K562 (cell line): ENCODE results near the gene PNPLA2. TPM values are rescaled to one million over a fixed set of nuclear protein-coding genes. Genes with fewer than 3 reads are reported as not detected.

Experiments
- ARID3B ChIP-seq: fragments of 250-450 bp; sonication (Bioruptor Pico); IDR thresholded peaks from 2 replicates; pipeline ENCODE4 v1.4.0; 2020; ENCODE audit warnings: borderline replicate concordance
- EWSR1 ChIP-seq: fragments of 450-650 bp; IDR thresholded peaks from 2 replicates; pipeline ENCODE4 v1.6.1; 2018; ENCODE audit warnings: borderline replicate concordance, mild to moderate bottlenecking, low read depth, moderate library complexity; ENCODE audit not compliant: partially characterized antibody
- FOXP4 ChIP-seq: sonication (generic); formaldehyde crosslinking; IDR thresholded peaks from 2 replicates; pipeline ENCODE4 v1.8.0; 2022; ENCODE audit warnings: mild to moderate bottlenecking, missing genetic modification reagents, borderline replicate concordance
- GABPA ChIP-seq: fragments of 200-800 bp; sonication (Bioruptor generic); conservative IDR thresholded peaks from 2 replicates; pipeline ENCODE4 v1.6.1; 2016; ENCODE audit warnings: low read depth, missing genetic modification characterization, missing compliant biosample characterization
- HEY1 ChIP-seq: fragments of 250-450 bp; sonication (Bioruptor Pico); IDR thresholded peaks from 2 replicates; pipeline ENCODE4 v1.5.0; 2020; ENCODE audit warnings: mild to moderate bottlenecking, moderate library complexity, borderline replicate concordance
- HIVEP1 ChIP-seq: fragments of 250-450 bp; sonication (Bioruptor Pico); IDR thresholded peaks from 2 replicates; pipeline ENCODE4 v1.4.0; 2020; ENCODE audit warnings: mild to moderate bottlenecking
- HLTF ChIP-seq: fragments of 450-650 bp; IDR thresholded peaks from 2 replicates; pipeline ENCODE4 v1.6.1; 2016
- MCM7 ChIP-seq, 2 experiments: fragments of 450-650 bp; IDR thresholded peaks; 2 replicates each; pipeline ENCODE4 v1.6.1; 2016 to 2018
- PATZ1 ChIP-seq: fragments of 250-450 bp; sonication (Bioruptor Pico); IDR thresholded peaks from 2 replicates; pipeline ENCODE4 v1.5.0; 2020; ENCODE audit warnings: mild to moderate bottlenecking, borderline replicate concordance
- POLR2AphosphoS2 ChIP-seq: IDR thresholded peaks from 2 replicates; pipeline ENCODE4 v1.6.1; 2012; ENCODE audit warnings: low read length, improper control_type of control experiment
- TBP ChIP-seq: optimal IDR thresholded peaks from 2 replicates; pipeline ENCODE3; 2011; ENCODE audit warnings: low read depth, low read length, improper control_type of control experiment
- TCF3 ChIP-seq: sonication (generic); formaldehyde crosslinking; IDR thresholded peaks from 2 replicates; pipeline ENCODE4 v1.4.0; 2020; ENCODE audit warnings: mild to moderate bottlenecking, missing genetic modification reagents
- TFAP4 ChIP-seq: sonication (generic); formaldehyde crosslinking; IDR thresholded peaks from 2 replicates; pipeline ENCODE4 v1.8.0; 2022; ENCODE audit warnings: missing genetic modification reagents, mild to moderate bottlenecking, moderate library complexity, borderline replicate concordance
- ZNF707 ChIP-seq: fragments of 250-450 bp; sonication (Bioruptor Pico); conservative IDR thresholded peaks from 2 replicates; pipeline ENCODE4 v1.8.0; 2022; ENCODE audit warnings: inconsistent platforms, mild to moderate bottlenecking, moderate library complexity
- ZSCAN29 ChIP-seq: fragments of 450-650 bp; IDR thresholded peaks from 2 replicates; pipeline ENCODE4 v1.6.1; 2017
- polyA plus RNA-seq, 8 experiments: library from polyadenylated mRNA; depleted of rRNA in 4 of 8; stranded (reverse) in 5 of 8; unstranded in 3 of 8; fragments of >200 nt; fragmentation: Nextera tagmentation in 2 of 8; fragmentation: Illumina TruSeq in 1 of 8; extraction: Ambion mirVana in 2 of 8; extraction: Trizol in 1 of 8; gene quantifications; 2 replicates each; pipeline versions ENCODE4 v1.2.1 to v1.2.3, GENCODE V29; 2011 to 2014; ENCODE audit warnings: inconsistent platforms in 1 of 8, missing spikeins in 1 of 8
- total RNA-seq, 7 experiments: library from RNA; depleted of rRNA in 6 of 7; stranded (reverse); fragments of >200 nt in 6 of 7; fragmentation: Illumina TruSeq in 2 of 7; extraction: Trizol in 2 of 7; gene quantifications; 2 replicates each; pipeline versions ENCODE4 v1.2.1 to v1.2.3, GENCODE V29; 2011 to 2021; ENCODE audit warnings: low replicate concordance in 1 of 7
- TF ChIP-seq, protein P1 (sequence below): fragments of 450-650 bp; formaldehyde crosslinking; IDR thresholded peaks from 2 replicates; pipeline ENCODE4 v1.4.0; 2020; ENCODE audit warnings: mild to moderate bottlenecking, mixed read lengths
- TF ChIP-seq, protein P2 (sequence below), 2 experiments: fragments of 250-450 bp in 1 of 2; fragments of 450-650 bp in 1 of 2; sonication (Bioruptor Pico) in 1 of 2; IDR thresholded peaks; 2 replicates each; pipeline versions ENCODE4 v1.6.1 to v1.8.0; 2016 to 2021; ENCODE audit warnings: mild to moderate bottlenecking in 2 of 2, moderate library complexity in 2 of 2, missing compliant biosample characterization in 1 of 2, missing genetic modification characterization in 1 of 2

The PNPLA2 gene
- total and polyA plus RNA-seq, 9 of the 15 experiments (the other 6 are each of a cell fraction or from before 2014, with no cell fraction given), result 0.39 to 87.1 (median 8.4) TPM

DNA sequence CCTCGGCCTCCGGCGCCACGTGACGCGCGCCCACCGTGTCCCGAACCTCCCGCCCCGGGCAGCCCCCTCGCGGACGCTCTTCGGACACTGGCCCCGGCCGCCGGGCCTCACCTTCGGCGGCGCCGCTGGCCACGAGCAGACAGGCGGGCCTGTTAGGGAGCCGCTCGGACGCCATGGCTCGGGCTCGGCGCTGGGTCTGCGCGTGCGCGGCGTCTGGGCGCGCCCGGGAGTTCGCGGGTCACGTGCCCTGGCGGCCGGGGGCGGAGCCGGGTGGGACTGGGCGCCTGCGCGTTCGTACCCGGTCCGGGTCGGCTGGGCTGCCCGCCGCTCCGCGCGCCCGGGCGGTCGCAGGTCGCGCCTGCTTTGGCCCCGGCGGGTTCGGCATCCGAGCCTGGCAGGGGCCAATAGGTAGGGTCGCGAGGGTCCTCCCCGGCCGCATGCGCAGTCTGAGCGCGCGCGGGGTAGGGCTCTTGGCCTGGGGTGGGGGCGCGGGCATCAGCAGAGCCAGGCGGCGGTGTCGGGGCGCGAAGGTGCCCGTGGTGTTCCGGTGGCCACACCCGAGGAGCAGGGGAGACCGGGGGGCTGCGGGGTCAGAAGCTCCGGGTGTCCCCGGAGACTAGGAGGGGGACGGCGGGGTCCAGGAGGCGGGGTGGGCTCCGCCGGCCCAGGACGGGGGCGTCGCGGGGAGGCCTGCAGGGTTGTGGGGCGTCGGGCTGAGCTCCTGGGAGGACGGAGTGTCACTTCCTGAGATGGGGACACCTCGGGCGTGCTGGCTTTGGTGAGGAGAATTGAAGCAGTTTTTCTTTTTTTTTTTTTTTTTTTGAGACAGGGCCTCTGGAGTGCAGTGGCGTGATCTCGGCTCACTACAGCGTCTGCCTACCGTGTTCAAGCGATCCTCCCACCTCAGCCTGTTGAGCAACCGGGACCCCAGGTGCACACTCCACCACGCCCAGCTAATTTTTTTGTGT, 41.1 kb upstream of the PNPLA2 start, which contains the start of gene GATD1 (continued):
- TF ChIP-seq TFAP4 (CRISPR knock-in tag) (peak; percentile 55; the same call in 1 of the 2 replicates), TBP (peak; percentile 73), HLTF (no peak), HIVEP1 (CRISPR knock-in tag) (no peak), POLR2AphosphoS2 (no peak), HEY1 (CRISPR knock-in tag) (no peak), MCM7 (IDR thresholded peaks at IDR 0.05) (no peak), PATZ1 (CRISPR knock-in tag) (no peak), TCF3 (no peak), ZNF707 (CRISPR knock-in tag) (no peak), GABPA (tag) (no peak; the same call in 1 of the 2 replicates), ZSCAN29 (no peak), FOXP4 (CRISPR knock-in tag) (no peak), ARID3B (CRISPR knock-in tag) (no peak), EWSR1 (no peak)
- TF ChIP-seq, protein P1, sequence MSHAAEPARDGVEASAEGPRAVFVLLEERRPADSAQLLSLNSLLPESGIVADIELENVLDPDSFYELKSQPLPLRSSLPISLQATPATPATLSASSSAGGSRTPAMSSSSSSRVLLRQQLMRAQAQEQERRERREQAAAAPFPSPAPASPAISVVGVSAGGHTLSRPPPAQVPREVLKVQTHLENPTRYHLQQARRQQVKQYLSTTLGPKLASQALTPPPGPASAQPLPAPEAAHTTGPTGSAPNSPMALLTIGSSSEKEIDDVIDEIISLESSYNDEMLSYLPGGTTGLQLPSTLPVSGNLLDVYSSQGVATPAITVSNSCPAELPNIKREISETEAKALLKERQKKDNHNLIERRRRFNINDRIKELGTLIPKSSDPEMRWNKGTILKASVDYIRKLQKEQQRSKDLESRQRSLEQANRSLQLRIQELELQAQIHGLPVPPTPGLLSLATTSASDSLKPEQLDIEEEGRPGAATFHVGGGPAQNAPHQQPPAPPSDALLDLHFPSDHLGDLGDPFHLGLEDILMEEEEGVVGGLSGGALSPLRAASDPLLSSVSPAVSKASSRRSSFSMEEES (CRISPR knock-in tag), result peak; percentile 96
- TF ChIP-seq, protein P2, sequence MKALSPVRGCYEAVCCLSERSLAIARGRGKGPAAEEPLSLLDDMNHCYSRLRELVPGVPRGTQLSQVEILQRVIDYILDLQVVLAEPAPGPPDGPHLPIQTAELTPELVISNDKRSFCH (CRISPR knock-in tag; IDR thresholded peaks at IDR 0.05), result no peak
- TF ChIP-seq, protein P2 (tag; IDR thresholded peaks at IDR 0.05), result no peak
